Mesendoderm (in vitro differentiated cells): ENCODE results near the gene HPD.

Experiments used
- DNase-seq: peaks from one replicate; pipeline ENCODE4 v3.0.0; 2013
- H2AK5ac ChIP-seq: 2 replicates; pipeline ENCODE4 v1.6.1; 2013; ENCODE audit warnings: low read length, inconsistent platforms
- H2BK120ac ChIP-seq: 2 replicates; pipeline ENCODE4 v1.6.1; 2013; ENCODE audit warnings: low read depth, mild to moderate bottlenecking, low read length, moderate library complexity, mixed read lengths
- H2BK15ac ChIP-seq: replicated peaks from 2 replicates; pipeline ENCODE4 v1.6.1; 2013; ENCODE audit warnings: low read depth, mild to moderate bottlenecking, moderate library complexity
- H2BK5ac ChIP-seq: 2 replicates; pipeline ENCODE4 v1.6.1; 2013; ENCODE audit warnings: low read length, inconsistent platforms
- H3K18ac ChIP-seq: 2 replicates; pipeline ENCODE4 v1.6.1; 2013; ENCODE audit warnings: mild to moderate bottlenecking, low read length, mixed read lengths
- H3K23ac ChIP-seq: one replicate; pipeline ENCODE4 v1.6.1; 2013; ENCODE audit warnings: low read length
- H3K27ac ChIP-seq: 2 replicates; pipeline ENCODE4 v1.5.1; 2013; ENCODE audit warnings: low read depth, mild to moderate bottlenecking, inconsistent platforms, low read length, moderate library complexity
- H3K27me3 ChIP-seq: 2 replicates; pipeline ENCODE4 v1.6.1; 2013; ENCODE audit warnings: low read length, control low read depth, mild to moderate bottlenecking, inconsistent platforms; ENCODE audit not compliant: insufficient read depth, poor library complexity
- H3K36me3 ChIP-seq: 2 replicates; pipeline ENCODE4 v1.6.1; 2013; ENCODE audit warnings: low read length, inconsistent platforms; ENCODE audit not compliant: control insufficient read depth, insufficient read depth
- H3K4ac ChIP-seq: one replicate; pipeline ENCODE4 v1.6.1; 2013; ENCODE audit warnings: low read depth, mild to moderate bottlenecking, low read length, moderate library complexity
- H3K4me1 ChIP-seq: 2 replicates; pipeline ENCODE4 v1.6.1; 2013; ENCODE audit warnings: low read depth, low read length, inconsistent platforms; ENCODE audit not compliant: control insufficient read depth
- H3K4me2 ChIP-seq: 2 replicates; pipeline ENCODE4 v1.6.1; 2013; ENCODE audit warnings: low read length
- H3K4me3 ChIP-seq: 2 replicates; pipeline ENCODE4 v1.5.1; 2013; ENCODE audit warnings: mild to moderate bottlenecking, low read length
- H3K56ac ChIP-seq: one replicate; pipeline ENCODE4 v1.6.1; 2013; ENCODE audit warnings: low read length
- H3K79me1 ChIP-seq: 2 replicates; pipeline ENCODE4 v1.6.1; 2013; ENCODE audit warnings: low read length, inconsistent platforms
- H3K79me2 ChIP-seq: 2 replicates; pipeline ENCODE4 v1.6.1; 2013; ENCODE audit warnings: mild to moderate bottlenecking, low read length; ENCODE audit not compliant: control insufficient read depth, insufficient read depth
- H3K9ac ChIP-seq: 2 replicates; pipeline ENCODE4 v1.6.1; 2013; ENCODE audit warnings: low read length, inconsistent platforms
- H4K5ac ChIP-seq: one replicate; pipeline ENCODE4 v1.6.1; 2013; ENCODE audit warnings: low read length
- H4K8ac ChIP-seq: one replicate; pipeline ENCODE4 v1.6.1; 2013; ENCODE audit warnings: low read depth, mild to moderate bottlenecking, control low read depth, low read length, moderate library complexity
- WGBS: extraction: QIAGEN DNeasy Blood & Tissue Kit; methylation state at CpG from one replicate; pipeline ENCODE4 v1.1.7; 2013; ENCODE audit warnings: low lambda C conversion rate, missing lambda C conversion rate; ENCODE audit not compliant: insufficient coverage; ENCODE audit errors: extremely low coverage; 5-methylcytosine and 5-hydroxymethylcytosine counted together

HPD gene

GRCh38 chr12:121811434-121812319, 47.0 kb downstream of the HPD start:
- no peak overlapping the region for H4K8ac ChIP-seq
- peak overlapping the region; percentile 79 for H3K4me3 ChIP-seq
- no peak overlapping the region for H4K5ac ChIP-seq
- peaks cover 5% of the 10 kb centered on the region for H3K36me3 ChIP-seq
- no peak overlapping the region for H2AK5ac ChIP-seq
- H2BK120ac ChIP-seq = no peak overlapping the region
- no peaks in the 10 kb centered on the region for H3K27me3 ChIP-seq
- H3K9ac ChIP-seq = peak overlapping the region; percentile 85
- H2BK5ac ChIP-seq = no peak overlapping the region
- WGBS = no CpG with 5 or more reads among the region's 46 CpGs
- peaks cover 34% of the 10 kb centered on the region for H3K79me1 ChIP-seq
- no peak overlapping the region for H2BK15ac ChIP-seq
- H3K23ac ChIP-seq = no peak overlapping the region
- peak overlapping the region; percentile 97 for H3K4me2 ChIP-seq
- peaks cover 7% of the 10 kb centered on the region for H3K4me1 ChIP-seq
- H3K56ac ChIP-seq = peak overlapping the region; percentile 91
- H3K18ac ChIP-seq = no peak overlapping the region
- H3K4ac ChIP-seq = no peak overlapping the region
- peaks cover 58% of the 10 kb centered on the region for H3K79me2 ChIP-seq
- H3K27ac ChIP-seq = peak overlapping the region; percentile 65
- peak; percentile 74 for DNase-seq

GRCh38 chr12:121810833-121811433, 47.7 kb downstream of the HPD start:
- Histone ChIP-seq H4K5ac (no peak overlapping the region), H3K36me3 (peaks cover 2% of the 10 kb centered on the region), H3K27me3 (no peaks in the 10 kb centered on the region), H3K4me3 (no peak overlapping the region), H3K4ac (no peak overlapping the region), H3K18ac (no peak overlapping the region), H3K9ac (peak overlapping the region; percentile 75), H4K8ac (no peak overlapping the region), H2BK15ac (no peak overlapping the region), H3K4me1 (peaks cover 7% of the 10 kb centered on the region), H3K79me2 (peaks cover 65% of the 10 kb centered on the region), H3K56ac (peak overlapping the region; percentile 83), H3K23ac (no peak overlapping the region), H2BK5ac (peak overlapping the region; percentile 72), H3K79me1 (peaks cover 34% of the 10 kb centered on the region), H3K27ac (no peak overlapping the region), H3K4me2 (peak overlapping the region; percentile 70), H2AK5ac (peak overlapping the region; percentile 51), H2BK120ac (no peak overlapping the region)
- no CpG with 5 or more reads among the region's 6 CpGs for WGBS
- DNase-seq = no peak

- Histone ChIP-seq H3K27me3 (no peaks in the 10 kb centered on the region), H2BK5ac (no peak overlapping the region), H2BK120ac (no peak overlapping the region), H3K9ac (peak overlapping the region; percentile 17), H3K4me3 (no peak overlapping the region), H3K27ac (no peak overlapping the region), H3K79me1 (peaks cover 34% of the 10 kb centered on the region), H3K36me3 (peaks cover 2% of the 10 kb centered on the region), H2AK5ac (no peak overlapping the region), H2BK15ac (no peak overlapping the region), H3K79me2 (peaks cover 69% of the 10 kb centered on the region), H3K4ac (no peak overlapping the region), H4K8ac (no peak overlapping the region), H3K23ac (no peak overlapping the region), H4K5ac (no peak overlapping the region), H3K4me2 (no peak overlapping the region), H3K56ac (peak overlapping the region; percentile 19), H3K18ac (no peak overlapping the region), H3K4me1 (peaks cover 7% of the 10 kb centered on the region)
- no CpG with 5 or more reads among the region's 33 CpGs for WGBS
- DNase-seq = no peak
Measured at GRCh38 chr12:121810234-121810817, 48.3 kb downstream of the HPD start.

GRCh38 chr12:121809712-121810116, 48.9 kb downstream of the HPD start:
- Histone ChIP-seq H3K4ac (no peak overlapping the region), H3K4me3 (no peak overlapping the region), H3K27ac (no peak overlapping the region), H3K23ac (no peak overlapping the region), H3K56ac (no peak overlapping the region), H2BK15ac (no peak overlapping the region), H2AK5ac (no peak overlapping the region), H3K79me1 (peaks cover 34% of the 10 kb centered on the region), H3K9ac (no peak overlapping the region), H3K36me3 (peaks cover 2% of the 10 kb centered on the region), H3K18ac (no peak overlapping the region), H3K79me2 (peaks cover 74% of the 10 kb centered on the region), H2BK5ac (no peak overlapping the region), H4K8ac (no peak overlapping the region), H4K5ac (no peak overlapping the region), H3K27me3 (no peaks in the 10 kb centered on the region), H3K4me2 (no peak overlapping the region), H3K4me1 (peaks cover 7% of the 10 kb centered on the region), H2BK120ac (no peak overlapping the region)
- DNase-seq = no peak
- WGBS = no CpG with 5 or more reads among the region's 27 CpGs

- no peak overlapping the region for H3K4me3 ChIP-seq
- no peak overlapping the region for H3K9ac ChIP-seq
- no peak overlapping the region for H4K5ac ChIP-seq
- no peak for DNase-seq
- H3K79me2 ChIP-seq = peaks cover 71% of the 10 kb centered on the region
- peaks cover 2% of the 10 kb centered on the region for H3K36me3 ChIP-seq
- no peak overlapping the region for H3K4ac ChIP-seq
- H2BK5ac ChIP-seq = no peak overlapping the region
- no peak overlapping the region for H3K4me2 ChIP-seq
- WGBS = no CpG with 5 or more reads among the region's 8 CpGs
- H2BK15ac ChIP-seq = no peak overlapping the region
- no peaks in the 10 kb centered on the region for H3K27me3 ChIP-seq
- no peak overlapping the region for H3K27ac ChIP-seq
- no peak overlapping the region for H2AK5ac ChIP-seq
- no peak overlapping the region for H3K18ac ChIP-seq
- no peak overlapping the region for H3K23ac ChIP-seq
- H4K8ac ChIP-seq = no peak overlapping the region
- no peak overlapping the region for H3K56ac ChIP-seq
- no peak overlapping the region for H2BK120ac ChIP-seq
- peaks cover 7% of the 10 kb centered on the region for H3K4me1 ChIP-seq
- H3K79me1 ChIP-seq = peaks cover 28% of the 10 kb centered on the region
Measured at GRCh38 chr12:121808623-121809022, 50.0 kb downstream of the HPD start.
